Esophagus (tissue), 2 donors: ENCODE data around the gene TRIM15. TPM values are rescaled to one million over a fixed set of nuclear protein-coding genes. Genes with fewer than 3 reads are reported as not detected.

Experiments used
- H3K27ac ChIP-seq, 2 donors: one replicate each; pipeline ENCODE4 v1.5.1; 2013; ENCODE audit warnings: low read depth in 2 of 2, mild to moderate bottlenecking in 2 of 2, inconsistent platforms in 1 of 2, low read length in 1 of 2, moderate library complexity in 1 of 2
- H3K27me3 ChIP-seq, 2 donors: one replicate each; pipeline ENCODE4 v1.6.1; 2013; ENCODE audit warnings: low read length in 2 of 2, control low read depth in 1 of 2, mild to moderate bottlenecking in 1 of 2; ENCODE audit not compliant: insufficient read depth in 2 of 2, control insufficient read depth in 1 of 2
- H3K36me3 ChIP-seq, 2 donors: one replicate each; pipeline ENCODE4 v1.6.1; 2013; ENCODE audit warnings: low read length in 1 of 2; ENCODE audit not compliant: control insufficient read depth in 2 of 2, insufficient read depth in 2 of 2
- H3K4me1 ChIP-seq, 2 donors: one replicate each; pipeline ENCODE4 v1.6.1; 2013; ENCODE audit warnings: low read length in 1 of 2; ENCODE audit not compliant: control insufficient read depth in 2 of 2, insufficient read depth in 2 of 2
- H3K4me3 ChIP-seq, 2 donors: one replicate each; pipeline ENCODE4 v1.5.1; 2013; ENCODE audit warnings: low read length in 2 of 2, mild to moderate bottlenecking in 2 of 2, low read depth in 1 of 2, moderate library complexity in 1 of 2
- H3K9me3 ChIP-seq, 2 donors: one replicate each; pipeline ENCODE4 v1.6.1; 2013; ENCODE audit warnings: mild to moderate bottlenecking in 2 of 2, low read depth in 1 of 2, low read length in 1 of 2, moderate library complexity in 1 of 2; ENCODE audit not compliant: control insufficient read depth in 2 of 2, insufficient read depth in 1 of 2
- WGBS, 2 donors: extraction: QIAGEN DNeasy Blood & Tissue Kit; methylation state at CpG; one replicate each; pipeline ENCODE4 v1.1.7; 2013; 5-methylcytosine and 5-hydroxymethylcytosine counted together
- polyA plus RNA-seq, 2 donors: library from polyadenylated mRNA; stranded (reverse); fragments of 200-250 nt; gene quantifications; one replicate each; pipeline ENCODE4 v1.2.3, GENCODE V29; 2013
- donor health status: healthy with polysubstance abuse.
- donor health status: Bipolar disorder and iron deficiency.

TRIM15 gene
- polyA plus RNA-seq, 2 donors, result not detected

DNA sequence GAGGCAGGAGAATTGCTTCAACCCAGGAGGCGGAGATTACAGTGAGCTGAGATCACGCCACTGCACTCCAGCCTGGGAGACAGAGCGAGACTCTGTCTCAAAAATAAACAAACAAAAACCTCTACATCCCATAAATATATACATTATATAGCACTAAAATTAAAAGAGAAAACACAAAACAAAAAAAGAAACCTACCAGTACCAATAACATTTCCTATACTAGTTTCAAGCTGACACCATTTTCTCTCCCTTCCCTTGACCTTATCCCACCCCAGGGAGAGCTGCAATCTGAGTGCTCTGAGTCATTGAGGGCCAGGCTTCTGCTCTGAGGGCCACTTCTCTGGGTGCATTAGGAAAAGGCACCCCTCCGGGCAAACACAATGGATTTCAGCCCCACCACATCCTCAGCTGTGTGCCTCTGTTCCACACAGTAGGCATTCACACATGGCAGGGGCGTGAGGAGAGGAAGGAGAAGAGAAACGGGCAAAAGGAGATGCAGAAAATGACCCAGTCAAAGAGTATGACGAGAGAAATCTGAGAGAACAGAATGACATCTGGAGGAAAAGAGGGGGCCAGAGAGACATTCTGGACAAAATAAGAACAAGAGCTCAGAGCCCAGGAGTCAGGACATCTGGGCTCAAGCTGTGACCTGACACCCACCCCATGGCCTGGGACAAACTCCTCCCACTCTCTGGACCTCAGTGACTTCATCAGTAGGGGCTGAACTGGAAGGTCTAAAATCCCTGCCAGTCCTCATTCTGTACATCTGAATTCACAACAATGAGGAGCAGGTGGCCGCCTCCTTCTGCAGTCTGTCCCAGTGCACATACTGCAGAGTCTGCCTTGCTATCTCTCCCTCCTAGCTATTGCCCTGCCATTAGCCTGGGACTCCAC is 31.7 kb downstream of the TRIM15 start:
- WGBS, 2 donors, result 88% methylated on average over 8 of the region's 8 CpGs
- Histone ChIP-seq H3K4me1 (no peaks in the 10 kb centered on the region), H3K9me3 (no peaks in the 10 kb centered on the region), H3K27ac (no peak overlapping the region), H3K27me3 (no peaks in the 10 kb centered on the region), H3K36me3 (peaks cover 42 to 54% of the 10 kb centered on the region in 2 donors), H3K4me3 (no peak overlapping the region)

DNA sequence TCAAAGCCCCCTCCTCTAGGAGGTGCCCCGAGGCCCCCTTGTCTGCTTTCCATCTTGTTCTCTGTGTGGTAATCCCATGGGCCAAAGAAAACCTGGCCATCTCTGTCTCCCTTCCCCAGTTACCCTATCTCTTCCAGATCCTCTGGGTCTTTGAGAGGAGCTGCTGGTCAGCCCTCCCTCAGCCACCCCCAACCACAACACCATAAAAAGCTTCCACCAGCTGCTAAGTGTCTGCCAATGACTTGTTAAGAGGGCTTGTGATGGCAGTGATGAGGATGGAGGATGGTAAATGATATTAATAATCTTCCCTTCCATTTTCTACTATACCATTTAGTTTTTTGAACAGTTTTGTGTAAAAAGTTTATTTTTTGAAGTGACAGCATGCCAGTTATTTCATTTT is 32.6 kb downstream of the TRIM15 start:
- Histone ChIP-seq H3K4me3 (no peak overlapping the region), H3K36me3 (peaks cover 40 to 53% of the 10 kb centered on the region in 2 donors), H3K4me1 (peaks cover 0 to 2% of the 10 kb centered on the region in 2 donors), H3K9me3 (no peaks in the 10 kb centered on the region), H3K27ac (no peak overlapping the region), H3K27me3 (no peaks in the 10 kb centered on the region)
- WGBS, 2 donors, result 95 to 100% methylated on average over 1 of the region's 1 CpG

DNA sequence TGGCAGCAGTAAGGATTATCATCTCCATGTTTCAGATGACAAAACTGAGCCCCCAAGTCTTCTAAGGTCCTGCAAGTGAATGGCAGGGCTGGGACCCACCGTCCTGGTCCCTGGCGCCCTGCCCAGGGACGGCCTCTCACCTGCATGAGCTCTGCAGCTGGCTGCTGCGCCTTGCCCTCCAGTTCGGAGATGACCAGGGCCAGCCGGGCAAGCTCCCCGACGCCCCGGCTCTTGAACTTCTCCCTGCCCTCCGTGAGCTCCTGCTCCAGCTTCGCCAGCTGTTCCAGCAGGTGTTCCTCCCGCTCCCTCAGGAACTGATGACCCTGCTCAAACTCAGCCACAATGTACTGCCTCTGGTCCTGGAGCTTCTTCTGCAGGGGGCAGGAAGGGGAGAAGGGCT is 33.0 kb downstream of the TRIM15 start:
- Histone ChIP-seq H3K9me3 (no peaks in the 10 kb centered on the region), H3K4me1 (peaks cover 0 to 2% of the 10 kb centered on the region in 2 donors), H3K27ac (no peak overlapping the region), H3K36me3 (peaks cover 39 to 52% of the 10 kb centered on the region in 2 donors), H3K27me3 (no peaks in the 10 kb centered on the region), H3K4me3 (no peak overlapping the region)
- 91 to 95% methylated on average over 12 of the region's 12 CpGs for WGBS, 2 donors

GRCh38 chr6:30198166-30199084 is 35.1 kb downstream of the TRIM15 start:
- Histone ChIP-seq H3K4me1 (peaks cover 0 to 2% of the 10 kb centered on the region in 2 donors), H3K27ac (peak overlapping the region in 1 of 2 donors; percentile 4), H3K4me3 (no peak overlapping the region), H3K27me3 (no peaks in the 10 kb centered on the region), H3K36me3 (peaks cover 39 to 45% of the 10 kb centered on the region in 2 donors), H3K9me3 (no peaks in the 10 kb centered on the region)
- 87 to 90% methylated on average over 28 to 34 of the region's 34 CpGs for WGBS, 2 donors

DNA sequence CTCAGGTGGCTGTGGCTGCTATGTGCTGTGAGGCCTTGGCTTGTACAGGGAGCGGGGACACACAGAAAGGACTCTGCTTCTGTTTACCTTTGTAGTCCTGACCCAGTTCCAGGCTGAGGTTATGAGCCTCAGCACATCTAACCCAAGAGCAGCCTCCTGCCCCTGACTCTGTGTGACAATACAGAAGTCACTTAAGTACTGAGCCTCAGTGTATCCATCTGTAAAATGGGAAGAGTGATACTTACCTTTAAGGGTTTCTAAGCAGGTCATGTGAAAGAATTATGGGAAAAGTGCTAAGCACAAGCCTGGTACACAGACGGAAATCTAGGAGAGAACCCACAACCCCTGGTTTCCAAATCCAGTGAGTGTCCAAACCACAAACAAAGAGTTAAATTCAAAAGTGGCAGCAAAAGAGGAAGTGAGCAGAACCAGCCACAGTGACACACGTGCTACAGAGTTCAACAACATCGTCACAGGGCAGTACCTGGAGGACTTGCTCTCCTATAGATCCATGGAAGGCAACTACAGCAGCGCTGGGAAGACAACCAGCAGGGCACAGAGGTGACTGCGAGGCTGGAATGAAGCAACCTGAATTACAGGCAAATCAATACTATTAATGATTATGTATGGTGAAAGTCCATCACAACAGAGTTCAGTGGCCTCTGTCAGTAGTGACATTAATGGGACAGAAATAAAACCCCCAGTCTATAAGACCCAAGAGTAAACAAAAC is 37.4 kb downstream of the TRIM15 start:
- Histone ChIP-seq H3K27ac (no peak overlapping the region), H3K9me3 (no peaks in the 10 kb centered on the region), H3K27me3 (no peaks in the 10 kb centered on the region), H3K4me1 (peaks cover 2 to 3% of the 10 kb centered on the region in 2 donors), H3K4me3 (no peak overlapping the region), H3K36me3 (peaks cover 36% of the 10 kb centered on the region in 2 donors)
- WGBS, 2 donors, result 76 to 79% methylated on average over 6 of the region's 6 CpGs

DNA sequence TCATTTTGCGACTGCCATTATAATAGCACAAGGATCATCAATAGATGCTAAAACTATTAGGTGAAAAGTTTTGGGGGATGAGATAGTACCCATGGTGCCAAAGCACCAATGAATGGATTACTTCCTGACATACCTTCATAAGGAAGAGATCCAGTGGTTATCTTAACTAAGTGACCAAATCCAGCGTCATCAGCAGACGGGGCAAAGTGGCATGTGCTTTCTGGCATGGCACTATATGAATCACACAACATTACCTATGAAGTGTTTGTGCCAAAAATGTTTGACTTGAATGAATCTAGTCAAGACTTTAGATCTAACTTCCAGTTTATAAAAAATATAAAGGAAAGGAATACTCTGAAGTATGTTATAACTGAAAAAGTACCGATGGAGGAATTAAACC is 39.0 kb downstream of the TRIM15 start:
- WGBS, 2 donors, result 72 to 73% methylated on average over 4 of the region's 4 CpGs
- no peaks in the 10 kb centered on the region for H3K9me3 ChIP-seq
- H3K27me3 ChIP-seq, result no peaks in the 10 kb centered on the region
- H3K4me3 ChIP-seq, result no peak overlapping the region
- H3K4me1 ChIP-seq, result peaks cover 10 to 12% of the 10 kb centered on the region in 2 donors
- peaks cover 21 to 24% of the 10 kb centered on the region in 2 donors for H3K36me3 ChIP-seq
- no peak overlapping the region for H3K27ac ChIP-seq

- peaks cover 10 to 18% of the 10 kb centered on the region in 2 donors for H3K4me1 ChIP-seq
These were observed 40.8 kb downstream of the TRIM15 start for GRCh38 chr6:30204116-30204515.

DNA sequence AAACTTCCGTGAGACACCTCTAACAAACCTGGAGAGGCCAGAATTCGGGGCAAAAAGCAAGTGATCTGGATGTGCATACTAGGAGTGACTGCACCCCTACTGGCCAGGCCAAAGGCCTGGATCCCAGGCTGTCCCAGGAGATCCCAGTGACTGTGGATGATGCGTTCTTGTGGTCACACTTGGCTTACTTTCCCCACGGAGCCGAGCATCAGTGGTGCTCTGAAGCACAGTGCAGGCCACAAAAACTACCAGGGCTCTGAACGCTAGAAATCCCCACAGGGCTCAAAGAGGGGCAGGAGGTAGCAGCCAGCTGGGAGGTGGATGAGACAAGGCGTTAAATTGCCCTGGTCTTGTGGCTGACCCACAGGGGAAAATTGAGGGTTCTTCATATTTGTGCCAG is 42.8 kb downstream of the TRIM15 start:
- Histone ChIP-seq H3K4me3 (no peak overlapping the region), H3K36me3 (no peaks in the 10 kb centered on the region), H3K27ac (peak overlapping the region; percentile 14 to 73), H3K27me3 (no peaks in the 10 kb centered on the region), H3K9me3 (no peaks in the 10 kb centered on the region), H3K4me1 (peaks cover 8 to 18% of the 10 kb centered on the region in 2 donors)
- WGBS, 2 donors, result 70 to 77% methylated on average over 7 of the region's 7 CpGs

More at GRCh38 chr6:30204116-30204515, 40.8 kb downstream of the TRIM15 start:
- Histone ChIP-seq H3K36me3 (peaks cover 7 to 8% of the 10 kb centered on the region in 2 donors), H3K27me3 (no peaks in the 10 kb centered on the region), H3K9me3 (no peaks in the 10 kb centered on the region), H3K4me3 (no peak overlapping the region), H3K27ac (no peak overlapping the region)
- 96% methylated on average over 1 of the region's 1 CpG for whole genome bisulfite sequencing, 2 donors
